T-helper 2 cell treated with Interferon-gamma antibody and Interleukin-4, amounts not matched to agents 5 μg/mL and 100 μg/mL, for 36 hours (primary cell): ENCODE data around the gene ZCCHC24.

ENCODE experiments used
- DNase-seq: peaks from one replicate; pipeline ENCODE4 v3.0.0; 2021; ENCODE audit warnings: low spot score
- H3K27ac Mint-ChIP-seq: one replicate; pipeline ENCODE4 v1.8.0; 2021; ENCODE audit warnings: mild to moderate bottlenecking, mixed read lengths
- H3K27me3 Mint-ChIP-seq: one replicate; pipeline ENCODE4 v1.8.0; 2021; ENCODE audit warnings: low read depth, mixed read lengths
- H3K36me3 Mint-ChIP-seq: one replicate; pipeline ENCODE4 v1.8.0; 2021; ENCODE audit warnings: low read depth, mixed read lengths
- H3K4me1 Mint-ChIP-seq: one replicate; pipeline ENCODE4 v1.8.0; 2021; ENCODE audit warnings: low read depth, mixed read lengths
- H3K4me3 Mint-ChIP-seq: one replicate; pipeline ENCODE4 v1.8.0; 2022; ENCODE audit warnings: mild to moderate bottlenecking, moderate library complexity, mixed read lengths
- H3K9me3 Mint-ChIP-seq: one replicate; pipeline ENCODE4 v1.8.0; 2021; ENCODE audit warnings: mixed read lengths

ZCCHC24 gene

DNA sequence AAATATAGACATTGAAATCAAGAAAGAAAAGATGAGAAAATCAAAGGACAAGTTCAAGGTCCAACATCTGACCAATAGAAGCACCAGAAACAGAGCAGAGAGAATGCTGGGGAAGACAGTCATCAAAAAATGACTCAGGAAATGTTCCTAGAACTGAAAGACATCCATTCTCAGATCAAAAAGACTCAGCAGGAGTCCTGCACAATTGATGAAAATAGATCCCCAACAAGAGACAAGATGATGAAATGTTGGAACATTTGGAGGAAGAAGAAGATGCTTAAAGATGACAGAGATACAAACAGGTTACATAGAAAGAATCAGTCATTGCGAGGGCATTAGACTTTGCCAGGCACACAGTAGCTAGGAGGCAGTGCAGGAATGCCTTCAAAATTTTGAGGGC, 36.9 kb upstream of the ZCCHC24 start:
- Mint-ChIP-seq H3K36me3 (no peaks in the 10 kb centered on the region), H3K4me3 (no peak overlapping the region), H3K27me3 (peaks cover 21% of the 10 kb centered on the region), H3K4me1 (no peaks in the 10 kb centered on the region), H3K9me3 (no peaks in the 10 kb centered on the region), H3K27ac (no peak overlapping the region)
- no peak for DNase-seq

- no peaks in the 10 kb centered on the region for H3K4me1 Mint-ChIP-seq
- H3K9me3 Mint-ChIP-seq = no peaks in the 10 kb centered on the region
- no peak for DNase-seq
- no peaks in the 10 kb centered on the region for H3K36me3 Mint-ChIP-seq
- H3K27ac Mint-ChIP-seq = no peak overlapping the region
- peaks cover 31% of the 10 kb centered on the region for H3K27me3 Mint-ChIP-seq
- H3K4me3 Mint-ChIP-seq = no peak overlapping the region
Observed at GRCh38 chr10:79479283-79479909, 34.0 kb upstream of the ZCCHC24 start.

GRCh38 chr10:79477456-79477855, 32.0 kb upstream of the ZCCHC24 start:
- Mint-ChIP-seq H3K27me3 (peaks cover 38% of the 10 kb centered on the region), H3K9me3 (no peaks in the 10 kb centered on the region), H3K4me1 (no peaks in the 10 kb centered on the region), H3K36me3 (no peaks in the 10 kb centered on the region), H3K4me3 (no peak overlapping the region), H3K27ac (no peak overlapping the region)
- no peak for DNase-seq

DNA sequence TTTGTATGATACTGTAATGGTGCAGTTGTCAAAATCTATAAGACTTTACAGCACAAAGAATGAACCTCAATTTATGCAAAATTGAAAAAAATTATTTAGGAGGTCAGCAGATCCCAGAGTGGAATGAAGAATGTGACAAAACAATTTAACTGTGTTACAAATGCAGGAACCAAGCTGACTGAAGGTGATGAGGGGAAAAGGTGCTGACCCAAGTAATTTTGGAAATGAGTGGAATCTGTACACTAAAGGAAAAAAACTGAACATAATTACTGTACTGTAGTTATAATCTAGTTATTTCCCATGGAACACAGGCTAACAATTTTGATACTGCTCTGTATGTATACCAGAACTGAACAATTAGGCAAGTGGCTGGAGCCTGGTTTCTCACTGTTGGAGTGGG, 31.2 kb upstream of the ZCCHC24 start:
- DNase-seq = no peak
- Mint-ChIP-seq H3K27ac (no peak overlapping the region), H3K27me3 (peaks cover 40% of the 10 kb centered on the region), H3K4me3 (no peak overlapping the region), H3K9me3 (no peaks in the 10 kb centered on the region), H3K4me1 (no peaks in the 10 kb centered on the region), H3K36me3 (no peaks in the 10 kb centered on the region)

DNA sequence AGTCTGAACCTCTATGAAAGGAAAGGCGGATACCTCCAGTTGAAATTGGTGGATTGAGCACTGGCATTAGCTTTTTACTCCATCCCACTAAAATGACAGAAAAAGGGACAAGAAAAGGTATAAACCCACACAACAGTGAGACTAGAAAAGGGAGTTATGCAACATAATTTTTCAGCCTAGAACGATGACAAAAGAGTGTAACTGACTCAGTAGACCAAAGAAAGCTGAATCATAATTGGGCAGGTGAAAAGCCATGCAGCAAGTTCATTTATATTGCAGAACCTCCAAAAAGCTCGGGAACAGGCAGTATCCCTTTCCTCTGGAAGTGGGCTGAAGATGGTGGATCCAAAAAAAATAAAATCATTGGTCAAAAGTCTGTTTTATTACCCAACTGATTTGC, 30.5 kb upstream of the ZCCHC24 start:
- Mint-ChIP-seq H3K36me3 (no peaks in the 10 kb centered on the region), H3K4me1 (no peaks in the 10 kb centered on the region), H3K9me3 (no peaks in the 10 kb centered on the region), H3K27me3 (peaks cover 36% of the 10 kb centered on the region), H3K4me3 (no peak overlapping the region), H3K27ac (no peak overlapping the region)
- DNase-seq = no peak

GRCh38 chr10:79475119-79475653, 29.8 kb upstream of the ZCCHC24 start:
- Mint-ChIP-seq H3K27me3 (peaks cover 30% of the 10 kb centered on the region), H3K36me3 (no peaks in the 10 kb centered on the region), H3K9me3 (no peaks in the 10 kb centered on the region), H3K4me3 (no peak overlapping the region), H3K4me1 (no peaks in the 10 kb centered on the region), H3K27ac (no peak overlapping the region)
- no peak for DNase-seq

- Mint-ChIP-seq H3K27ac (no peak overlapping the region), H3K9me3 (no peaks in the 10 kb centered on the region), H3K27me3 (peaks cover 26% of the 10 kb centered on the region), H3K4me3 (no peak overlapping the region), H3K4me1 (no peaks in the 10 kb centered on the region), H3K36me3 (no peaks in the 10 kb centered on the region)
- no peak for DNase-seq
Observed at GRCh38 chr10:79473496-79474095, 28.2 kb upstream of the ZCCHC24 start.

GRCh38 chr10:79472951-79473350, 27.5 kb upstream of the ZCCHC24 start:
- Mint-ChIP-seq H3K9me3 (no peaks in the 10 kb centered on the region), H3K27me3 (peaks cover 26% of the 10 kb centered on the region), H3K4me3 (no peak overlapping the region), H3K27ac (no peak overlapping the region), H3K36me3 (no peaks in the 10 kb centered on the region), H3K4me1 (no peaks in the 10 kb centered on the region)
- DNase-seq = no peak

- no peaks in the 10 kb centered on the region for H3K36me3 Mint-ChIP-seq
- no peak overlapping the region for H3K4me3 Mint-ChIP-seq
- H3K27me3 Mint-ChIP-seq = peaks cover 25% of the 10 kb centered on the region
- no peak overlapping the region for H3K27ac Mint-ChIP-seq
- no peaks in the 10 kb centered on the region for H3K9me3 Mint-ChIP-seq
- peaks cover 1% of the 10 kb centered on the region for H3K4me1 Mint-ChIP-seq
- no peak for DNase-seq
Observed at GRCh38 chr10:79472449-79472848, 27.0 kb upstream of the ZCCHC24 start.

GRCh38 chr10:79471776-79472175, 26.4 kb upstream of the ZCCHC24 start:
- peaks cover 25% of the 10 kb centered on the region for H3K27me3 Mint-ChIP-seq
- no peak for DNase-seq
- H3K4me3 Mint-ChIP-seq = no peak overlapping the region
- no peaks in the 10 kb centered on the region for H3K9me3 Mint-ChIP-seq
- H3K27ac Mint-ChIP-seq = no peak overlapping the region
- no peaks in the 10 kb centered on the region for H3K36me3 Mint-ChIP-seq
- peaks cover 2% of the 10 kb centered on the region for H3K4me1 Mint-ChIP-seq

DNA sequence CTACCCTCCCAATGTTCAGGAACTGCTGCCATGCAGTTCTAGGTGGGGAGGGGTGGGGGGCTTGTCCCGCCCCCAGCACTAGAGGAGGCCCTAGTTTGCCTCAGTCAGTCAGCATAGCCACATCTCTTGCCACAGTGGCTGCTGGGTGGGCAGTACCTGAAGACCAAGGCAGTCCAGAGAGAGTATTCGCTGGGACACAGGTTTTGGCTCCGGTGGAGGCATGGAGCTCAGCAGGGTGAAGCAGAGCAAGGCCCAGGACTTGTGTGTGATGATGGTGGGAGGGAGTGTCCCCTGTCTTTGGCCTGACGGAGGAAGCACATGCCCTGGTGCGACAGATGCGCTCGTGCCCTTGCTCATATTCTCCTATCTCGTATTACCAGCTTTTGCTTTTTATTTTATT, 24.7 kb upstream of the ZCCHC24 start:
- Mint-ChIP-seq H3K4me3 (no peak overlapping the region), H3K36me3 (no peaks in the 10 kb centered on the region), H3K9me3 (no peaks in the 10 kb centered on the region), H3K4me1 (peaks cover 2% of the 10 kb centered on the region), H3K27me3 (peaks cover 20% of the 10 kb centered on the region), H3K27ac (no peak overlapping the region)
- no peak for DNase-seq

GRCh38 chr10:79468841-79469585, 23.6 kb upstream of the ZCCHC24 start:
- DNase-seq = no peak
- no peaks in the 10 kb centered on the region for H3K9me3 Mint-ChIP-seq
- H3K4me3 Mint-ChIP-seq = no peak overlapping the region
- H3K27me3 Mint-ChIP-seq = peaks cover 15% of the 10 kb centered on the region
- no peak overlapping the region for H3K27ac Mint-ChIP-seq
- H3K36me3 Mint-ChIP-seq = no peaks in the 10 kb centered on the region
- peaks cover 2% of the 10 kb centered on the region for H3K4me1 Mint-ChIP-seq

GRCh38 chr10:79468015-79468560, 22.7 kb upstream of the ZCCHC24 start:
- Mint-ChIP-seq H3K27me3 (peaks cover 13% of the 10 kb centered on the region), H3K4me1 (peaks cover 2% of the 10 kb centered on the region), H3K36me3 (no peaks in the 10 kb centered on the region), H3K27ac (no peak overlapping the region), H3K9me3 (no peaks in the 10 kb centered on the region), H3K4me3 (no peak overlapping the region)
- DNase-seq = no peak

GRCh38 chr10:79465341-79465740, 19.9 kb upstream of the ZCCHC24 start:
- H3K4me1 Mint-ChIP-seq = peaks cover 2% of the 10 kb centered on the region
- no peak overlapping the region for H3K27ac Mint-ChIP-seq
- peaks cover 2% of the 10 kb centered on the region for H3K27me3 Mint-ChIP-seq
- H3K4me3 Mint-ChIP-seq = no peak overlapping the region
- no peak for DNase-seq
- no peaks in the 10 kb centered on the region for H3K9me3 Mint-ChIP-seq
- no peaks in the 10 kb centered on the region for H3K36me3 Mint-ChIP-seq
